ENCODE data around the gene GDPD5. TPM values are rescaled to one million over a fixed set of nuclear protein-coding genes. Genes with fewer than 3 reads are reported as not detected.
A peak's percentile ranks its signal among the peaks of the same experiment; 100 is the strongest.

The GDPD5 gene
- total and polyA plus RNA-seq, 2 donors (not counting 3 experiments of a cell fraction or from before 2014, with no cell fraction given): 60.2 to 79.2 TPM

GRCh38 chr11:75467881-75468280 is 57.9 kb downstream of the GDPD5 start:
- Histone ChIP-seq H3K9me3 (replicated peaks; ENCODE audit: control insufficient read depth, insufficient read depth, low read length) (no peaks in the 10 kb centered on the region), H3K79me2 (ENCODE audit: control insufficient read depth, insufficient read depth, low read length) (no peaks in the 10 kb centered on the region), H3K36me3 (ENCODE audit: control insufficient read depth in 2 of 2, extremely low read depth in 1 of 2, insufficient read depth in 2 of 2, low read length in 2 of 2) (peaks cover 0 to 6% of the 10 kb centered on the region in 2 experiments), H3K27me3 (ENCODE audit: control insufficient read depth in 2 of 2, insufficient read depth in 2 of 2, low read length in 2 of 2) (no peaks in the 10 kb centered on the region), H3K9me1 (replicated peaks; ENCODE audit: control insufficient read depth, extremely low read depth, insufficient read depth, low read length) (no peaks in the 10 kb centered on the region), H3K4me1 (ENCODE audit: control insufficient read depth, extremely low read depth, insufficient read depth, low read length) (peaks cover 68% of the 10 kb centered on the region), H3K4me2 (ENCODE audit: insufficient read depth, low read length) (no peak overlapping the region), H2AFZ (ENCODE audit: low read depth, low read length) (no peak overlapping the region), H3K9ac (replicated peaks; ENCODE audit: extremely low read depth, insufficient read depth, low read length) (no peak overlapping the region), H4K20me1 (replicated peaks; ENCODE audit: control insufficient read depth, extremely low read depth, insufficient read depth, low read length) (no peaks in the 10 kb centered on the region), H3K27ac (ENCODE audit: insufficient read depth, low read depth, low read length) (peak overlapping the region; percentile 56), H3K4me3 (replicated peaks in 1 of 3; ENCODE audit: insufficient read depth in 1 of 3, low read depth in 1 of 3, low read length in 3 of 3) (no peak overlapping the region)
- BruUV-seq (replicated peaks): no TSS peak
- FAIRE-seq (peak; percentile 67), DNase-seq (ENCODE audit: low read depth, low spot score) (no peak)
- dilution Hi-C loops (cut with MboI; ENCODE audit: extremely low pct_ligation_motif_present, low sequenced_read_pairs): no loop called here
- intact Hi-C loops (cut with micrococcal nuclease): loop anchor here (1.0 to 5.0 kb wide), 3 partner anchors 23 to 359 kb away; no protein-coding TSS in a partner anchor
- POLR2A ChIA-PET: interaction anchor here (0.9 to 1.3 kb wide), 2 partner anchors 57 to 67 kb away, joined by 3 to 4 read pairs; no protein-coding TSS in a partner anchor
- CTCF ChIA-PET: interaction anchor here (1.1 to 3.7 kb wide), 10 partner anchors 10 to 63 kb away, joined by 3 to 40 read pairs (median 6); partner anchors contain the start of gene GDPD5
- TF ChIP-seq FOS (IDR thresholded peaks at IDR 0.05; ENCODE audit: borderline replicate concordance, insufficient read depth, low read length) (no peak), GATA2 (IDR thresholded peaks at IDR 0.05; ENCODE audit: insufficient read depth, insufficient read length, low read depth, low read length) (no peak), MAX (IDR thresholded peaks at IDR 0.05; ENCODE audit: insufficient read depth, insufficient read length) (no peak), POLR2AphosphoS5 (IDR thresholded peaks at IDR 0.05; ENCODE audit: insufficient read depth, low read depth, low read length) (no peak), POLR2A (IDR thresholded peaks at IDR 0.05; ENCODE audit: low read depth, low read length) (no peak), MYC (IDR thresholded peaks at IDR 0.05; ENCODE audit: low read depth, low read length) (no peak), JUN (IDR thresholded peaks at IDR 0.05; ENCODE audit: borderline replicate concordance, insufficient read depth, insufficient read length, low read depth) (no peak), EZH2 (IDR thresholded peaks at IDR 0.05; ENCODE audit: borderline replicate concordance, low read depth, low read length, severe bottlenecking) (no peak)
- TF ChIP-seq, protein P1, sequence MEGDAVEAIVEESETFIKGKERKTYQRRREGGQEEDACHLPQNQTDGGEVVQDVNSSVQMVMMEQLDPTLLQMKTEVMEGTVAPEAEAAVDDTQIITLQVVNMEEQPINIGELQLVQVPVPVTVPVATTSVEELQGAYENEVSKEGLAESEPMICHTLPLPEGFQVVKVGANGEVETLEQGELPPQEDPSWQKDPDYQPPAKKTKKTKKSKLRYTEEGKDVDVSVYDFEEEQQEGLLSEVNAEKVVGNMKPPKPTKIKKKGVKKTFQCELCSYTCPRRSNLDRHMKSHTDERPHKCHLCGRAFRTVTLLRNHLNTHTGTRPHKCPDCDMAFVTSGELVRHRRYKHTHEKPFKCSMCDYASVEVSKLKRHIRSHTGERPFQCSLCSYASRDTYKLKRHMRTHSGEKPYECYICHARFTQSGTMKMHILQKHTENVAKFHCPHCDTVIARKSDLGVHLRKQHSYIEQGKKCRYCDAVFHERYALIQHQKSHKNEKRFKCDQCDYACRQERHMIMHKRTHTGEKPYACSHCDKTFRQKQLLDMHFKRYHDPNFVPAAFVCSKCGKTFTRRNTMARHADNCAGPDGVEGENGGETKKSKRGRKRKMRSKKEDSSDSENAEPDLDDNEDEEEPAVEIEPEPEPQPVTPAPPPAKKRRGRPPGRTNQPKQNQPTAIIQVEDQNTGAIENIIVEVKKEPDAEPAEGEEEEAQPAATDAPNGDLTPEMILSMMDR (IDR thresholded peaks at IDR 0.05; ENCODE audit: extremely low read depth in 1 of 2, insufficient read depth in 1 of 2, low read depth in 1 of 2, low read length in 2 of 2): no peak

Measured in endothelial cell of umbilical vein (primary cell).